GM19023 (cell line): ENCODE results near the gene ARHGEF28.

ENCODE experiments used
- ATAC-seq: cut with Tn5 transposase; IDR thresholded peaks from one replicate; pipeline ENCODE4 v1.9.1; 2021; ENCODE audit warnings: mild to moderate bottlenecking, moderate library complexity; ENCODE audit not compliant: unreplicated experiment

Gene ARHGEF28

GRCh38 chr5:73836607-73837006, 210.6 kb downstream of the ARHGEF28 start:
- ATAC-seq: no peak

- no peak for ATAC-seq
Observed at GRCh38 chr5:73838901-73839300, 212.9 kb downstream of the ARHGEF28 start.

- ATAC-seq: no peak
Observed at GRCh38 chr5:73841641-73842040, 215.6 kb downstream of the ARHGEF28 start.

- no peak for ATAC-seq
Observed at GRCh38 chr5:73844165-73844564, 218.2 kb downstream of the ARHGEF28 start.

- ATAC-seq: no peak
Observed at GRCh38 chr5:73851471-73852181, 225.6 kb downstream of the ARHGEF28 start.

GRCh38 chr5:73853091-73853490, 227.1 kb downstream of the ARHGEF28 start:
- no peak for ATAC-seq

GRCh38 chr5:73856997-73857396, 231.0 kb downstream of the ARHGEF28 start:
- no peak for ATAC-seq

GRCh38 chr5:73857446-73857845, 231.4 kb downstream of the ARHGEF28 start:
- no peak for ATAC-seq

- ATAC-seq: no peak
Observed at GRCh38 chr5:73858054-73858453, 232.1 kb downstream of the ARHGEF28 start.

GRCh38 chr5:73858776-73859175, 232.8 kb downstream of the ARHGEF28 start:
- ATAC-seq: no peak

- no peak for ATAC-seq
Observed at GRCh38 chr5:73859696-73860095, 233.7 kb downstream of the ARHGEF28 start.

- ATAC-seq: no peak
Observed at GRCh38 chr5:73861313-73861988, 235.5 kb downstream of the ARHGEF28 start.

- no peak for ATAC-seq
Observed at GRCh38 chr5:73862796-73863195, 236.8 kb downstream of the ARHGEF28 start.

- no peak for ATAC-seq
Observed at GRCh38 chr5:73863876-73864275, 237.9 kb downstream of the ARHGEF28 start.

GRCh38 chr5:73865315-73865714, 239.3 kb downstream of the ARHGEF28 start:
- no peak for ATAC-seq

- no peak for ATAC-seq
Observed at GRCh38 chr5:73867345-73868335, 241.6 kb downstream of the ARHGEF28 start.

GRCh38 chr5:73883646-73884045, 257.6 kb downstream of the ARHGEF28 start:
- no peak for ATAC-seq

GRCh38 chr5:73887688-73888087, 261.7 kb downstream of the ARHGEF28 start:
- ATAC-seq: no peak

- ATAC-seq: no peak
Observed at GRCh38 chr5:73890569-73890968, 264.6 kb downstream of the ARHGEF28 start.

- no peak for ATAC-seq
Observed at GRCh38 chr5:73892218-73892617, 266.2 kb downstream of the ARHGEF28 start.

- ATAC-seq: no peak
Observed at GRCh38 chr5:73892806-73893205, 266.8 kb downstream of the ARHGEF28 start.
